GM20431 (cell line): ENCODE results near the gene DGKE.

Experiments used
- in situ Hi-C: fragments of 300-500 bp; cut with MseI, MboI; formaldehyde crosslinking; loops from one replicate; pipeline ENCODE4 v1.15.0; 2020; ENCODE audit warnings: low sequenced_read_pairs; ENCODE audit not compliant: unreplicated experiment

DGKE gene

GRCh38 chr17:56908001-56908542, 74.1 kb downstream of the DGKE start:
- in situ Hi-C loops, result no loop called here

- in situ Hi-C loops, result no loop called here
Observed at GRCh38 chr17:56909742-56910508, 76.0 kb downstream of the DGKE start.

DNA sequence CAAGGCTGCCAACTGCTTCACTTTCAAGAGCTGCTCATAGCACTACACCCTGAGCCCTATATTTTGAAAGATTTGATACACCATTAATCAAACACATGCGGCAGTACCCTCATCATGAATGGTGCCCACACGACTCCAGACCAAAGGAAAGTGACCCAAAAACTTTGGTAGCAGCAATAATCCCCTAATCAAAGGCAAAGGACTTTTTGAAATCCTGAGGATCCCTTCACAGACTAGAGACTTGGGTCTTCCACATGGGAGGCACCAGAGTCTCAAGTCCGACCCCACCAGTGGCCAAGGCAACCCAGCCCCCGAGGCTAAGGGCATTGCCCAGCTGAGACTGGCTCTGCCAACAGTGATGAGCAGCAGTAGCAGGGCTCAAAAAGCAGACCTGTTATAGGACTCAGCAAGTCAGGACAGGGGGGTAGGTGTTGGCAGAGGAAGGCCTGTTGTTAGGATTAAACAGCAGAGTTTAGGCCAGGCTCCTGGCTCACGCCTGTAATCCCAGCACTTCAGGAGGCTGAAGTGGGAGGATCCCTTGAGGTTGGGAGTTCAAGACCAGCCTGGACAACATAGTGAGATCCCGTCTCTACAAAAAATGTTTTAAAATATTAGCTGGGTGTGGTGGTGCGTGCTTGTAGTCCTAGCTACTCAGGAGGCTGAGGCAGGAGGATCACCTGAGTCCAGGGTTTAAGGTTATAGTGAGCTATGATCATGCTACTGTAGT, 76.7 kb downstream of the DGKE start:
- in situ Hi-C loops, result no loop called here

DNA sequence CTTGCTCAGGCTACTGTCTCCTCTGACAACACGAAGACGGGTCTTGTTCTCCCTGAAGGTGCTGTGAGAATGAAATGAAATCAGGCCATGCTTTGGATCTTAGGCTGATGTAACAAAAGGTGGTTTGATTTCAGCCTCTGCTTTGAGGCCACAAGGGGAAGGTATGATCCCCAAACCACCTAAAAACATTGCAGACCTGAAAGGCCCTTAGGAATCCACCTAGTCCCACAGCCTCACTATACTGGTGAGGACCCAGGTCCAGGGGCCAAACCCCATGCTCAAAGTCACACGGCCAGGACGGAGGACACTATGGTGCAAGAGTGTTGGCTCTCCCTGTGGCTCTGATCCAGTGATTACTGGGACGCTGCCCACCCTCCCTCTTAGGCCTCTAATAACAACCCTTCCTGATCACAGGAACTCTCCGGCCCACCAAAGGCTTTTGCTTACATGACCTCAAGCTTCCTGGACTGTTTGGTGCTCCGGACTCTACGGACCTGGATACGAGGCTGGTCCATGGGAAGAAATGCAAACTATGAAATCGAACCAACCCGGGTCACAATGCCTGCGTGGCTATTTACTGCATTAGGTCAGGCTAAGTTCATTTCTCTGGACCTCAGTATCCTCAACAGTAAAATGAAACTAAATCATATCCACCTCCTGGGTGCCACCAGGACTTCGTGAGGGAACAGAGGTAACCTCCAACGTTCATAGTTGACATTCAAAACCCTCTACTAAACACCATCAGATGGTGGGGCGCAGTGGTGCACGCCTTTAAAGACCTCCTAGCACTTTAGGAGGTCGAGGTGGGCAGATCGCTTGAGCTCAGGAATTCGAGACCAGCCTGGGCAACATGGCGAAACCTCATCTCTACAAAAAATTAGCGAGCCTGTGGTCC, 78.4 kb downstream of the DGKE start:
- in situ Hi-C loops, result no loop called here

DNA sequence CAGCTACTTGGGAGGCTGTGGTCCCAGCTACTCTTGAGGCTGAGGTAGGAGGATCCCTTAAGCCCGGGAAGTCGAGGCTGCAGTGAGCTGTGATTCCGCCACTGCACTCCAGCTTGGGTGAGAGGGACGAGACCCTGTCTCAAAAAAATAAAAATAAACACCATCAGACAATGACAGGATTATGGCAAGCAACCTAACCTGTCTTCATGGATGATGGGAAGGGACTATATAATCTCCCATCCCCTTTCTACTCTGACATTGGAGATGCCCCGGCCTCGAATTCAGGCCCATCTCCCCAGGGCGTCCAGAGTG, 79.0 kb downstream of the DGKE start:
- in situ Hi-C loops, result no loop called here

- in situ Hi-C loops, result no loop called here
Observed at GRCh38 chr17:56913353-56913866, 79.5 kb downstream of the DGKE start.

DNA sequence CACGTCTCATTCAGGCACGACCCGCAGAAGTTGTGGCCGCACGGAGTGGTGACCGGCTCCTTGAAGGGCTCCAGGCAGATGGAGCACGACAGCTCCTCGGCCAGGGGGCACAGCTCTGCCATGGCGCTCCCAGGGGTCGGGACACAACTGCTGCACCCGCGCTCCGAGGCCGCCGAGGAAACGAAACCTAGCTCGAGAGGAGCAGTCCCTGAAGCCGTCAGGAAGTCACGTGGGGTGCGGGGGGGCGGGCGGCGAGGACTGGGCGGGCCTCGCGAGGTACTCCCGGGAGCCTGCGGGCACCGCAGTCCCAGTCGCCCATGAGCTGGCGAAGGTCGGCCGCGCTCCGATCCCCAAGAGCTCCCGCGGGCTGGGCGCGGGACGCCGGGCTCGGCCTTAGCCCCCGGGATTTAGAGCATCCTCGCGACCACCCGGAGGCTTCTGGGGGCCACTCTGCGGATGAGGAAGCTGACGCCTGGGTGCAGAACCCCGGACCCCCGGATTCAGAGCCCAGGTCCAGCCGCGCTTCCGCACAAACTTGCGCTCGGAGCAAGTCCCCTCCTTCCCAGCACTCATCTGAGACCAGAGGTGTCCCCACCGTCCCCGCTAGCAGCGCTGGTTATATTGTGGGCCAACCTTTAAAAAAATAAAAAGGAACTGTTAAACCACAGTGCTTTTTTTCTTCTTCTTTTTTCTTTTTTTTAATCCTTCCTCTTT, 80.1 kb downstream of the DGKE start, which contains the start of gene TRIM25:
Gene TRIM25, minus strand, starts transcription at position 183 of the 714 bp plus-strand sequence. Its CDS starts 61 bp downstream, at position 122.
- in situ Hi-C loops, result no loop called here

DNA sequence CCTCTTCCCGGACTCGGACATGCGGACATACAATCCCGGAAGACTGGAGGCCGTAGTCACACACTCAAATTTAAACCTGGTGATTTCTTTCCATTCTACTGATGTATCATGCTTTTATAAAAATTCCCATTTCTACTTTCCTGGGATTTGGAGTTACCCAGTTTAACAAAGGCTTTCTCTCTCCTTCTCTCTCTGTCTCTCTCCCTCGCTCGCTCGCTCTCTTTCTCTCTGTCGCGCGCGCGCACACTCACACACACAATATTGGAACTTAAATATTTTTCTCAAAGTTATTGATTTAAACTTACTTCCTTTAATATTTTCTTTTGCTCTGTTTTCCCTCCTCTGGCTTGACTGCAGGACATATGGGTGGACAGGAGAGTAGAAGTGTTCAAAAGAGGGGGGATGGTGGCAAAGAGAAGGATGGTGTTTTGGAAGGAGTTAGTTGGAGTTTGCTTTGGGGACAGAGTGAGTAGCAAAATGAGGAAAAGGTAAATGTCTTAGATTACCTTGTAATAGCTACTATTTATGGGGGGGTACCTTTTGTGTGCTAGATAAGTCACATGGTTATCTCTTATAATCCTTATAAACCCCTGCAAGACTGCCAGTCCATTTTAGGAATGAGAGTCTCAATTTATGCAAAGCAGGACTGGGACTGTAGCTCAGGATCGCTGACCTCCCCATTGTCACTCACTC, 80.8 kb downstream of the DGKE start:
- in situ Hi-C loops, result no loop called here

- in situ Hi-C loops, result no loop called here
Observed at GRCh38 chr17:56917559-56918296, 83.8 kb downstream of the DGKE start.

DNA sequence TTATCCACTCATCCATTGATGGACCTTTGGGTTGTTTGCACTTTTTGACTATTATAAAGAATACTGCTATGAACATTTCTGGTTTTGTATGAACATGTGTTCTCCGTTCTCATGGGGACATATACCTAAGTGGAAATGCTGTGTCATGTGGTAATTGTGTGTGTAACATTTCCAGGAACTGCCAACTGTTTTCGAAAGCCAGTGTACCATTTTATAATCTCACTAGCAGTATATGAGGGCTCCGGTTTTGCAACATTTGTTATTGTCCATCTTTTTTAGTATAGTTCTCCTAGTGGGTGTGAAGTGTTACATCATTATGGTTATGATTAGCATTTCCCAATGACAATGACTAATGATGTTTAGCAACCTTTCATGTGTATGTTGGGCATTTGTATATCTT, 85.0 kb downstream of the DGKE start:
- in situ Hi-C loops, result no loop called here
